A549 (cell line): Measurements from ENCODE around the gene CFAP100.

Experiments used
- CHD2 ChIP-seq: fragments of 150-350 bp; IDR thresholded peaks from 2 replicates; pipeline ENCODE4 v1.6.1; 2014; ENCODE audit warnings: low read length; ENCODE audit not compliant: partially characterized antibody
- CTCF ChIP-seq: fragments of >200 bp; sonication (Bioruptor Twin); formaldehyde crosslinking; IDR thresholded peaks from 3 replicates; pipeline ENCODE4 v1.5.1; 2016
- EHMT2 ChIP-seq: fragments of 200-600 bp; sonication (generic); IDR thresholded peaks from 2 replicates; pipeline ENCODE4 v1.6.1; 2016; ENCODE audit warnings: antibody characterized with exemption, low read depth, mild to moderate bottlenecking, moderate library complexity
- FOSL2 ChIP-seq, 2 experiments: fragments of 450-650 bp in 1 of 2; fragments of >200 bp in 1 of 2; sonication (Bioruptor Twin) in 1 of 2; formaldehyde crosslinking; IDR thresholded peaks; 2 replicates each; pipeline versions ENCODE4 v1.5.0 to v1.6.1; 2016 to 2020; ENCODE audit warnings: mild to moderate bottlenecking in 1 of 2, moderate library complexity in 1 of 2
- JUN ChIP-seq, 2 experiments: fragments of >200 bp; sonication (Bioruptor Twin); formaldehyde crosslinking; IDR thresholded peaks; 2 replicates in 1 of 2; 3 replicates in 1 of 2; pipeline ENCODE4 v1.6.1; 2016 to 2017
- MAX ChIP-seq: IDR thresholded peaks from 2 replicates; pipeline ENCODE4 v1.6.1; 2012
- MYC ChIP-seq: IDR thresholded peaks from 2 replicates; pipeline ENCODE4 v1.6.1; 2012; ENCODE audit warnings: mild to moderate bottlenecking, inconsistent platforms, low read length, improper control_type of control experiment, borderline replicate concordance
- POLR2A ChIP-seq: IDR thresholded peaks from 2 replicates; pipeline ENCODE4 v1.6.1; 2012; ENCODE audit warnings: mild to moderate bottlenecking, low read length
- RAD21 ChIP-seq, 2 experiments: fragments of >200 bp in 1 of 2; sonication (Bioruptor Twin) in 1 of 2; formaldehyde crosslinking in 1 of 2; IDR thresholded peaks in 1 of 2; conservative IDR thresholded peaks in 1 of 2; 2 replicates in 1 of 2; 3 replicates in 1 of 2; pipeline ENCODE4 v1.6.1; 2012 to 2018; ENCODE audit warnings: inconsistent platforms in 1 of 2
- REST ChIP-seq: fragments of 200-600 bp; sonication (generic); IDR thresholded peaks from 2 replicates; pipeline ENCODE4 v1.6.1; 2016; ENCODE audit warnings: antibody characterized with exemption, mild to moderate bottlenecking, moderate library complexity
- ZNF302 ChIP-seq: fragments of 250-450 bp; sonication (Bioruptor Pico); IDR thresholded peaks from 2 replicates; pipeline ENCODE4 v1.9.0; 2021; ENCODE audit warnings: inconsistent platforms, mild to moderate bottlenecking, moderate library complexity

- TF ChIP-seq CTCF (no peak), ZNF302 (CRISPR knock-in tag) (no peak), RAD21 (conservative IDR thresholded peaks at IDR 0.05 in 1 of 2, IDR thresholded peaks at IDR 0.05 in 1 of 2) (no peak), MAX (no peak), MYC (no peak), EHMT2 (no peak), REST (no peak), POLR2A (no peak), JUN (IDR thresholded peaks at IDR 0.05) (no peak), FOSL2 (IDR thresholded peaks at IDR 0.05) (no peak), FOSL2 (CRISPR knock-in tag; IDR thresholded peaks at IDR 0.05) (no peak), CHD2 (no peak)
Observed at GRCh38 chr3:126364130-126364695, 30.5 kb upstream of the CFAP100 start.
